Esophagus muscularis mucosa (tissue), 4 donors: ENCODE results near the gene FDX1. TPM values are rescaled to one million over a fixed set of nuclear protein-coding genes. Genes with fewer than 3 reads are reported as not detected.

Experiments
- DNase-seq: peaks from one replicate; pipeline ENCODE4 v3.0.0-alpha.2; 2017; ENCODE audit errors: extremely low spot score
- H3K27ac ChIP-seq, 4 donors: fragments of 200-600 bp; sonication (generic); replicated peaks in 1 of 4; 1 replicate in 3 of 4; 2 replicates in 1 of 4; pipeline ENCODE4 v1.5.1; 2016 to 2019; ENCODE audit warnings: mild to moderate bottlenecking in 1 of 4
- H3K27me3 ChIP-seq, 4 donors: fragments of 200-600 bp; sonication (generic); one replicate each; pipeline versions ENCODE4 v1.5.1 to v1.6.0; 2016 to 2019
- H3K36me3 ChIP-seq, 4 donors: fragments of 200-600 bp; sonication (generic); one replicate each; pipeline ENCODE4 v1.5.1; 2016 to 2019
- H3K4me1 ChIP-seq, 4 donors: fragments of 200-600 bp; sonication (generic); one replicate each; pipeline ENCODE4 v1.5.1; 2016 to 2019
- H3K4me3 ChIP-seq, 4 donors: fragments of 200-600 bp; sonication (generic); 1 replicate in 2 of 4; 2 replicates in 2 of 4; pipeline ENCODE4 v1.5.1; 2016 to 2019; ENCODE audit warnings: mild to moderate bottlenecking in 4 of 4, moderate library complexity in 1 of 4
- H3K9me3 ChIP-seq, 4 donors: fragments of 200-600 bp; sonication (generic); 1 replicate in 3 of 4; 2 replicates in 1 of 4; pipeline ENCODE4 v1.5.1; 2016 to 2019
- CTCF ChIP-seq, 3 experiments: fragments of 200-600 bp in 2 of 3; fragments of 450-650 bp in 1 of 3; sonication (generic) in 2 of 3; IDR thresholded peaks; one replicate each; pipeline ENCODE4 v1.5.1; 2017 to 2019; ENCODE audit warnings: antibody characterized with exemption in 3 of 3, mild to moderate bottlenecking in 2 of 3, moderate library complexity in 1 of 3
- EP300 ChIP-seq: sonication (generic); formaldehyde crosslinking; IDR thresholded peaks from one replicate; pipeline ENCODE4 v1.6.1; 2017; ENCODE audit warnings: antibody characterized with exemption
- POLR2A ChIP-seq: fragments of 450-650 bp; IDR thresholded peaks from one replicate; pipeline ENCODE4 v1.6.1; 2017; ENCODE audit warnings: antibody characterized with exemption, moderate library complexity, mild to moderate bottlenecking, low read depth
- POLR2AphosphoS5 ChIP-seq, 2 donors: sonication (generic); formaldehyde crosslinking; IDR thresholded peaks; one replicate each; pipeline ENCODE4 v1.6.1; 2017; ENCODE audit warnings: antibody characterized with exemption in 2 of 2
- WGBS: methylation state at CpG from one replicate; pipeline ENCODE4 v1.1.5; 2018; 5-methylcytosine and 5-hydroxymethylcytosine counted together
- intact Hi-C: fragments of 100-400 bp; cut with DNase I; formaldehyde crosslinking; loops from one replicate; pipeline ENCODE4 v1.15.1; 2023
- total RNA-seq, 4 donors: library from RNA; depleted of rRNA; stranded (reverse); fragments of >200 nt; gene quantifications; one replicate each; pipeline versions ENCODE4 v1.1.0 to v1.2.1, GENCODE V29; 2016

Gene FDX1
- total RNA-seq, 4 donors from 2014 or later: 12.0 to 15.7 (median 13.6) TPM

GRCh38 chr11:110471371-110471770 is 41.6 kb downstream of the FDX1 start:
- Histone ChIP-seq H3K36me3 (peaks cover 0 to 6% (median 0%) of the 10 kb centered on the region in 4 donors), H3K9me3 (no peaks in the 10 kb centered on the region), H3K27ac (no peak overlapping the region), H3K4me1 (peaks cover 0 to 11% (median 10%) of the 10 kb centered on the region in 4 donors), H3K27me3 (no peaks in the 10 kb centered on the region), H3K4me3 (no peak overlapping the region)
- intact Hi-C loops: no loop called here
- 44% methylated on average over 1 of the region's 1 CpG for WGBS
- DNase-seq: no peak
- TF ChIP-seq EP300 (no peak), POLR2A (no peak), POLR2AphosphoS5 (IDR thresholded peaks at IDR 0.05) (no peak), CTCF (IDR thresholded peaks at IDR 0.05) (no peak)

- intact Hi-C loops: no loop called here
Measured at GRCh38 chr11:110472858-110473257, 43.1 kb downstream of the FDX1 start.

GRCh38 chr11:110473706-110474105 is 44.0 kb downstream of the FDX1 start:
- TF ChIP-seq POLR2A (no peak), CTCF (IDR thresholded peaks at IDR 0.05) (no peak), EP300 (no peak), POLR2AphosphoS5 (IDR thresholded peaks at IDR 0.05) (no peak)
- H3K4me1 ChIP-seq: peaks cover 0 to 14% (median 11%) of the 10 kb centered on the region in 4 donors
- H3K36me3 ChIP-seq: no peaks in the 10 kb centered on the region
- H3K27me3 ChIP-seq: no peaks in the 10 kb centered on the region
- intact Hi-C loops: no loop called here
- H3K27ac ChIP-seq: no peak overlapping the region
- 81% methylated on average over 7 of the region's 7 CpGs for WGBS
- H3K9me3 ChIP-seq: no peaks in the 10 kb centered on the region
- no peak for DNase-seq
- H3K4me3 ChIP-seq: no peak overlapping the region

More at GRCh38 chr11:110472858-110473257, 43.1 kb downstream of the FDX1 start:
- TF ChIP-seq POLR2A: no peak
- TF ChIP-seq POLR2AphosphoS5 (IDR thresholded peaks at IDR 0.05): no peak
- no peak for TF ChIP-seq CTCF (IDR thresholded peaks at IDR 0.05)
- TF ChIP-seq EP300: no peak
- Histone ChIP-seq H3K4me3 (no peak overlapping the region), H3K9me3 (no peaks in the 10 kb centered on the region), H3K4me1 (peaks cover 0 to 11% (median 10%) of the 10 kb centered on the region in 4 donors), H3K36me3 (peaks cover 0 to 6% (median 0%) of the 10 kb centered on the region in 4 donors), H3K27me3 (no peaks in the 10 kb centered on the region), H3K27ac (no peak overlapping the region)
- WGBS: 100% methylated on average over 1 of the region's 1 CpG
- no peak for DNase-seq

GRCh38 chr11:110474578-110474977 is 44.8 kb downstream of the FDX1 start:
- Histone ChIP-seq H3K27ac (no peak overlapping the region), H3K4me3 (no peak overlapping the region), H3K4me1 (peaks cover 0 to 19% (median 19%) of the 10 kb centered on the region in 4 donors), H3K36me3 (no peaks in the 10 kb centered on the region), H3K27me3 (no peaks in the 10 kb centered on the region), H3K9me3 (no peaks in the 10 kb centered on the region)
- DNase-seq: no peak
- 96% methylated on average over 1 of the region's 1 CpG for WGBS
- intact Hi-C loops: no loop called here
- TF ChIP-seq EP300 (no peak), CTCF (IDR thresholded peaks at IDR 0.05) (no peak), POLR2AphosphoS5 (IDR thresholded peaks at IDR 0.05) (no peak), POLR2A (no peak)

- no peak for TF ChIP-seq CTCF (IDR thresholded peaks at IDR 0.05)
- no peak for TF ChIP-seq POLR2AphosphoS5 (IDR thresholded peaks at IDR 0.05)
- TF ChIP-seq POLR2A: no peak
- no peak for TF ChIP-seq EP300
- H3K36me3 ChIP-seq: no peaks in the 10 kb centered on the region
- no peak overlapping the region for H3K27ac ChIP-seq
- H3K4me1 ChIP-seq: peaks cover 0 to 27% (median 21%) of the 10 kb centered on the region in 4 donors
- no peak for DNase-seq
- WGBS: 42% methylated on average over 1 of the region's 1 CpG
- no peaks in the 10 kb centered on the region for H3K9me3 ChIP-seq
- intact Hi-C loops: no loop called here
- no peak overlapping the region for H3K4me3 ChIP-seq
- H3K27me3 ChIP-seq: no peaks in the 10 kb centered on the region
Measured at GRCh38 chr11:110475671-110476070, 45.9 kb downstream of the FDX1 start.
